ENCODE measurements around the gene ABCG1.

The ABCG1 gene

DNA sequence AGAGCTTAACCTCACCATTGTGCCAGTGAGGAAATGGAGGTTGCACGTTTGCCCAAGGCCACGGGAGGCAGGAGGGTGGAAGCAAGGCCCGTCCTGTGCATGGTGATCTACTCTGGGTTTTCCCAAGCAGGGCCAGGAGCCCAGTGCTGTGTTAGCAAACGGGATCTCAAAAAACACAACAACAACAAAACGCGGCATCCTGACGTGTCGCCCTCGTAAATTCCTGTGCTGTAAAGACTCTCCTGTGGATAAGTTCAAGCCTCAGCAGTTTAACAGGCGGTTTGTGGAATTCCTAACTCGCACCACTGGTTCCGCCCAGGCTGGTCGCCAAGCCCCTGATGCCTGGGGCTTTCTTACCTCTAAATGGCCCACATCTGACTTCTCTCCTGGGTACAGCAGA, 57.1 kb downstream of the ABCG1 start:
- peaks cover 94% of the 10 kb centered on the region for H3K27me3 ChIP-seq (replicated peaks; ENCODE audit: insufficient read depth, low read length)
- no peak overlapping the region for H3K4me3 ChIP-seq (ENCODE audit: low read length)
- H3K9ac ChIP-seq (ENCODE audit: low read length) = no peak overlapping the region
- no peak for DNase-seq
- H3K79me2 ChIP-seq (ENCODE audit: low read length) = no peaks in the 10 kb centered on the region
- H3K4me1 ChIP-seq (ENCODE audit: low read length) = no peaks in the 10 kb centered on the region
- H2AFZ ChIP-seq (ENCODE audit: low read length) = no peak overlapping the region
- no peak overlapping the region for H3K27ac ChIP-seq (ENCODE audit: low read length)
- no peaks in the 10 kb centered on the region for H3K36me3 ChIP-seq (replicated peaks; ENCODE audit: insufficient read depth, low read length)
- H4K20me1 ChIP-seq (ENCODE audit: insufficient read depth, low read length) = no peaks in the 10 kb centered on the region
- no peaks in the 10 kb centered on the region for H3K9me2 ChIP-seq (replicated peaks; ENCODE audit: insufficient read depth, low read length)
- H3K9me3 ChIP-seq (replicated peaks; ENCODE audit: insufficient read depth, low read length) = no peaks in the 10 kb centered on the region
- no peak for TF ChIP-seq EZH2 (optimal IDR thresholded peaks at IDR 0.05; ENCODE audit: low read depth, low read length)
- no peak for TF ChIP-seq EZH2phosphoT487 (IDR thresholded peaks at IDR 0.05; ENCODE audit: low read length)
- TF ChIP-seq, protein P1, sequence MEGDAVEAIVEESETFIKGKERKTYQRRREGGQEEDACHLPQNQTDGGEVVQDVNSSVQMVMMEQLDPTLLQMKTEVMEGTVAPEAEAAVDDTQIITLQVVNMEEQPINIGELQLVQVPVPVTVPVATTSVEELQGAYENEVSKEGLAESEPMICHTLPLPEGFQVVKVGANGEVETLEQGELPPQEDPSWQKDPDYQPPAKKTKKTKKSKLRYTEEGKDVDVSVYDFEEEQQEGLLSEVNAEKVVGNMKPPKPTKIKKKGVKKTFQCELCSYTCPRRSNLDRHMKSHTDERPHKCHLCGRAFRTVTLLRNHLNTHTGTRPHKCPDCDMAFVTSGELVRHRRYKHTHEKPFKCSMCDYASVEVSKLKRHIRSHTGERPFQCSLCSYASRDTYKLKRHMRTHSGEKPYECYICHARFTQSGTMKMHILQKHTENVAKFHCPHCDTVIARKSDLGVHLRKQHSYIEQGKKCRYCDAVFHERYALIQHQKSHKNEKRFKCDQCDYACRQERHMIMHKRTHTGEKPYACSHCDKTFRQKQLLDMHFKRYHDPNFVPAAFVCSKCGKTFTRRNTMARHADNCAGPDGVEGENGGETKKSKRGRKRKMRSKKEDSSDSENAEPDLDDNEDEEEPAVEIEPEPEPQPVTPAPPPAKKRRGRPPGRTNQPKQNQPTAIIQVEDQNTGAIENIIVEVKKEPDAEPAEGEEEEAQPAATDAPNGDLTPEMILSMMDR (IDR thresholded peaks at IDR 0.05; ENCODE audit: low read length) = no peak
- H3K4me2 ChIP-seq (ENCODE audit: low read depth, low read length) = no peak overlapping the region
- H3F3A ChIP-seq (ENCODE audit: insufficient read depth, low read length) = no peaks in the 10 kb centered on the region

DNA sequence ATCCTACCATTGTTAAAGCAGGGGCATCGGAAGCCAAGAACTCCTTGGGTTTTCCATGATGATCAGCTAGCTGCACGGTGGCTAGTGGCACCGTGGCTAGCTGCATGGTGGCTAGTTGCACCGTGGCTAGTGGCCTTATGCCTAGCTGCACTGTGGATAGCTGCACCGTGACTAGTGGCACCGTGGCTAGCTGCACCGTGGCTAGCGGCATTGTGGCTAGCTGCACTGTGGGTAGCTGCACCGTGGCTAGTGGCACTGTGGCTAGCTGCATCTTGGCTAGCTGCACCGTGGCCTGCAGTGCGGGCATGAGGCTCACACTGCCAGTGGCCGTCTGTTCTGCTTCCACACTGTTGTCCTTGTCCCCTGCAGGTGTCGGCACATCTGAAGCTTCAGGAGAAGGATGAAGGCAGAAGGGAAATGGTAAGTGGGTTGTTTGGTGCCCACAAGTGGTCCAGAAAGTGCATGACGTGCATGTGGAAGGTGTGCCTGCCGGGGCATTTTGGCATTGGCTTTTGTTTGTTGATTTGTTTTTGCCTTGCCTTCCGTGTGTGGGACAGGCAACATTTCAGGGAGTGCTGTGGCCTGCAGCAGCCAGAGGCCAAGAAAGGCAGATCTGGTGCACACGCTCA, 57.7 kb downstream of the ABCG1 start:
- TF ChIP-seq EZH2phosphoT487 (IDR thresholded peaks at IDR 0.05; ENCODE audit: low read length) (no peak), EZH2 (optimal IDR thresholded peaks at IDR 0.05; ENCODE audit: low read depth, low read length) (no peak)
- TF ChIP-seq, protein P1 (IDR thresholded peaks at IDR 0.05; ENCODE audit: low read length) = no peak
- Histone ChIP-seq H3K9me3 (replicated peaks; ENCODE audit: insufficient read depth, low read length) (no peaks in the 10 kb centered on the region), H3K27ac (ENCODE audit: low read length) (no peak overlapping the region), H3F3A (ENCODE audit: insufficient read depth, low read length) (no peaks in the 10 kb centered on the region), H3K4me2 (ENCODE audit: low read depth, low read length) (no peak overlapping the region), H3K4me3 (ENCODE audit: low read length) (no peak overlapping the region), H3K4me1 (ENCODE audit: low read length) (no peaks in the 10 kb centered on the region), H3K9ac (ENCODE audit: low read length) (no peak overlapping the region), H4K20me1 (ENCODE audit: insufficient read depth, low read length) (no peaks in the 10 kb centered on the region), H3K36me3 (replicated peaks; ENCODE audit: insufficient read depth, low read length) (no peaks in the 10 kb centered on the region), H3K9me2 (replicated peaks; ENCODE audit: insufficient read depth, low read length) (no peaks in the 10 kb centered on the region), H2AFZ (ENCODE audit: low read length) (no peak overlapping the region), H3K79me2 (ENCODE audit: low read length) (no peaks in the 10 kb centered on the region), H3K27me3 (replicated peaks; ENCODE audit: insufficient read depth, low read length) (peaks cover 95% of the 10 kb centered on the region)
- DNase-seq = no peak

DNA sequence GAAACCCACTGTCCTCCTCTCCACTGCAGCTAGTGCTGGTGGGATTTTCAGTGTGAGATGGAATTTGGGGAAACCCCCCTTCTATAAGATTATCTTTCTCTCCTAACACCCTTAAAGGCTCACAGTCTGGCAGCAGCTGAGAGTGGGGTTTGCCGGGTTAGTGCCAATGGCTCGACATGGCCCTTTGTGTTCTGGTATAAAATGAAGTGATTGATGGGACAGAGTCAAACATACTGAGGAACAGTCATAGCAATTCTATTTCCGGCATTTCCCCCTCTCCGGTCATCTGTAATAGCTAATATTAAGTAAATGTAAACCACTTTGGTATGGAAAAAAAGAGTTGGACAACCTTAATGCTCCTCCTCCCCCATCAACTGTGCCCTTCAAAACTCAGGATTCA, 58.7 kb downstream of the ABCG1 start:
- no peaks in the 10 kb centered on the region for H3K9me2 ChIP-seq (replicated peaks; ENCODE audit: insufficient read depth, low read length)
- H3K27me3 ChIP-seq (replicated peaks; ENCODE audit: insufficient read depth, low read length) = peaks cover 95% of the 10 kb centered on the region
- H3K79me2 ChIP-seq (ENCODE audit: low read length) = no peaks in the 10 kb centered on the region
- no peak overlapping the region for H2AFZ ChIP-seq (ENCODE audit: low read length)
- H3K27ac ChIP-seq (ENCODE audit: low read length) = no peak overlapping the region
- H3K36me3 ChIP-seq (replicated peaks; ENCODE audit: insufficient read depth, low read length) = no peaks in the 10 kb centered on the region
- H3K9me3 ChIP-seq (replicated peaks; ENCODE audit: insufficient read depth, low read length) = no peaks in the 10 kb centered on the region
- H3F3A ChIP-seq (ENCODE audit: insufficient read depth, low read length) = no peaks in the 10 kb centered on the region
- no peak overlapping the region for H3K4me2 ChIP-seq (ENCODE audit: low read depth, low read length)
- H3K4me1 ChIP-seq (ENCODE audit: low read length) = no peaks in the 10 kb centered on the region
- TF ChIP-seq EZH2 (optimal IDR thresholded peaks at IDR 0.05; ENCODE audit: low read depth, low read length) = no peak
- TF ChIP-seq, protein P1 (IDR thresholded peaks at IDR 0.05; ENCODE audit: low read length) = no peak
- no peak for DNase-seq
- H3K9ac ChIP-seq (ENCODE audit: low read length) = no peak overlapping the region
- H3K4me3 ChIP-seq (ENCODE audit: low read length) = no peak overlapping the region
- no peaks in the 10 kb centered on the region for H4K20me1 ChIP-seq (ENCODE audit: insufficient read depth, low read length)
